D341Med (cell line): Measurements from ENCODE around the gene KMT2E.

Source experiments
- DNase-seq: peaks from one replicate; pipeline ENCODE4 v3.0.0; 2012; ENCODE audit warnings: low spot score

Gene KMT2E

GRCh38 chr7:105007298-105007697 is 6.7 kb upstream of the KMT2E start:
- no peak for DNase-seq

- no peak for DNase-seq
Observed at GRCh38 chr7:105009667-105010503, 4.1 kb upstream of the KMT2E start.

- DNase-seq: no peak
Observed at GRCh38 chr7:105010504-105011130, 3.4 kb upstream of the KMT2E start.

GRCh38 chr7:105011141-105011830 is 2.7 kb upstream of the KMT2E start:
- DNase-seq: no peak

GRCh38 chr7:105011831-105012502 is 2.0 kb upstream of the KMT2E start:
- no peak for DNase-seq

- peak; percentile 95 for DNase-seq
Observed at GRCh38 chr7:105012503-105013220, 1.3 kb upstream of the KMT2E start.

GRCh38 chr7:105013221-105013815 is 687 bp upstream of the KMT2E start:
- peak; percentile 87 for DNase-seq

- DNase-seq: peak; percentile 40
Observed at GRCh38 chr7:105014693-105015389, 836 bp downstream of the KMT2E start.

GRCh38 chr7:105015390-105015965 is 1.5 kb downstream of the KMT2E start:
- peak; percentile 47 for DNase-seq

- no peak for DNase-seq
Observed at GRCh38 chr7:105016068-105016708, 2.2 kb downstream of the KMT2E start.

GRCh38 chr7:105016709-105017656 is 3.0 kb downstream of the KMT2E start:
- DNase-seq: no peak

GRCh38 chr7:105017657-105018365 is 3.8 kb downstream of the KMT2E start:
- no peak for DNase-seq

GRCh38 chr7:105019269-105019668 is 5.3 kb downstream of the KMT2E start:
- no peak for DNase-seq

GRCh38 chr7:105020926-105021325 is 6.9 kb downstream of the KMT2E start:
- no peak for DNase-seq

GRCh38 chr7:105021352-105021751 is 7.3 kb downstream of the KMT2E start:
- DNase-seq: peak; percentile 49

GRCh38 chr7:105021967-105022366 is 8.0 kb downstream of the KMT2E start:
- DNase-seq: no peak

GRCh38 chr7:105022458-105022857 is 8.5 kb downstream of the KMT2E start:
- no peak for DNase-seq

GRCh38 chr7:105024734-105025133 is 10.7 kb downstream of the KMT2E start:
- no peak for DNase-seq
